HepG2 (cell line): Measurements from ENCODE around the gene PTGDS. TPM values are rescaled to one million over a fixed set of nuclear protein-coding genes. Genes with fewer than 3 reads are reported as not detected.

Experiments used
- ATF5 ChIP-seq: sonication (generic); formaldehyde crosslinking; IDR thresholded peaks from 2 replicates; pipeline ENCODE4 v1.4.0; 2020; ENCODE audit warnings: mild to moderate bottlenecking, low read depth, missing genetic modification reagents
- BCL6 ChIP-seq: IDR thresholded peaks from 2 replicates; pipeline ENCODE4 v1.6.1; 2016; ENCODE audit warnings: missing genetic modification reagents, missing compliant biosample characterization
- DBP ChIP-seq: sonication (generic); formaldehyde crosslinking; IDR thresholded peaks from 2 replicates; pipeline ENCODE4 v1.4.0; 2020; ENCODE audit warnings: missing genetic modification reagents; ENCODE audit errors: not compliant biosample characterization
- DZIP1 ChIP-seq: sonication (generic); formaldehyde crosslinking; IDR thresholded peaks from 2 replicates; pipeline ENCODE4 v1.5.0; 2020; ENCODE audit warnings: mild to moderate bottlenecking, missing genetic modification reagents
- EHMT2 ChIP-seq: fragments of 200-600 bp; sonication (generic); IDR thresholded peaks from 2 replicates; pipeline ENCODE4 v1.7.0; 2017; ENCODE audit warnings: antibody characterized with exemption, low read depth, low read length, borderline replicate concordance
- HOXA5 ChIP-seq: sonication (generic); formaldehyde crosslinking; IDR thresholded peaks from 2 replicates; pipeline ENCODE4 v1.4.0; 2020; ENCODE audit warnings: missing genetic modification reagents
- PAWR ChIP-seq: sonication (generic); formaldehyde crosslinking; IDR thresholded peaks from 2 replicates; pipeline ENCODE4 v1.4.0; 2020; ENCODE audit warnings: missing genetic modification reagents, mild to moderate bottlenecking, borderline replicate concordance
- PITX1 ChIP-seq: sonication (generic); formaldehyde crosslinking; IDR thresholded peaks from 2 replicates; pipeline ENCODE4 v1.5.1; 2020; ENCODE audit warnings: mild to moderate bottlenecking, missing genetic modification reagents
- RBAK ChIP-seq: sonication (generic); formaldehyde crosslinking; IDR thresholded peaks from 2 replicates; pipeline ENCODE4 v1.5.1; 2020; ENCODE audit warnings: mild to moderate bottlenecking, missing genetic modification reagents
- RERE ChIP-seq: IDR thresholded peaks from 2 replicates; pipeline ENCODE4 v1.6.1; 2016; ENCODE audit warnings: low read depth, missing genetic modification reagents, missing compliant biosample characterization
- SMARCE1 ChIP-seq: fragments of 450-650 bp; IDR thresholded peaks from 2 replicates; pipeline ENCODE4 v1.6.1; 2017; ENCODE audit warnings: borderline replicate concordance
- SNAPC5 ChIP-seq: sonication (generic); formaldehyde crosslinking; IDR thresholded peaks from 2 replicates; pipeline ENCODE4 v1.8.1; 2023; ENCODE audit warnings: mild to moderate bottlenecking, missing genetic modification reagents, borderline replicate concordance
- SRF ChIP-seq: IDR thresholded peaks from 2 replicates; pipeline ENCODE4 v1.6.1; 2011; ENCODE audit warnings: mild to moderate bottlenecking, low read depth, low read length, moderate library complexity
- ZNF274 ChIP-seq: sonication (generic); formaldehyde crosslinking; IDR thresholded peaks from 2 replicates; pipeline ENCODE4 v1.5.1; 2020; ENCODE audit warnings: mild to moderate bottlenecking, missing genetic modification reagents
- ZNF572 ChIP-seq: sonication (generic); formaldehyde crosslinking; IDR thresholded peaks from 2 replicates; pipeline ENCODE4 v1.5.1; 2020; ENCODE audit warnings: mild to moderate bottlenecking, missing genetic modification reagents
- ZNF674 ChIP-seq: sonication (generic); formaldehyde crosslinking; IDR thresholded peaks from 2 replicates; pipeline ENCODE4 v1.5.0; 2020; ENCODE audit warnings: low read depth, mild to moderate bottlenecking, missing genetic modification reagents
- ZNF720 ChIP-seq: sonication (generic); formaldehyde crosslinking; IDR thresholded peaks from 2 replicates; pipeline ENCODE4 v1.4.0; 2020; ENCODE audit warnings: missing genetic modification reagents
- ZNF772 ChIP-seq: sonication (generic); formaldehyde crosslinking; IDR thresholded peaks from 2 replicates; pipeline ENCODE4 v1.5.0; 2020; ENCODE audit warnings: mild to moderate bottlenecking, missing genetic modification reagents
- polyA plus RNA-seq, 8 experiments: library from polyadenylated mRNA; depleted of rRNA in 3 of 8; stranded (reverse) in 7 of 8; unstranded in 1 of 8; fragments of >200 nt; fragmentation: Illumina TruSeq in 4 of 8; extraction: Trizol in 4 of 8; gene quantifications; 2 replicates each; pipeline versions ENCODE4 v1.2.1 to v1.2.3, GENCODE V29; 2011 to 2016; ENCODE audit warnings: low read depth in 4 of 8, missing spikeins in 1 of 8, mixed read lengths in 1 of 8; ENCODE audit not compliant: insufficient read depth in 1 of 8
- total RNA-seq, 5 experiments: library from RNA; depleted of rRNA; stranded (reverse); fragments of >200 nt; fragmentation: Illumina TruSeq; extraction: Trizol; gene quantifications; 2 replicates each; pipeline ENCODE4 v1.2.3, GENCODE V29; 2016; ENCODE audit warnings: low read depth in 1 of 5

The PTGDS gene
- total and polyA plus RNA-seq, 2 of the 13 experiments (the other 11 are each of a cell fraction or from before 2014, with no cell fraction given), result 0.33 to 0.50 TPM

- no peak for TF ChIP-seq ZNF772 (CRISPR knock-in tag)
- TF ChIP-seq SNAPC5 (CRISPR knock-in tag), result no peak
- no peak for TF ChIP-seq DBP
- no peak for TF ChIP-seq ZNF674 (CRISPR knock-in tag)
- no peak for TF ChIP-seq HOXA5 (CRISPR knock-in tag)
- TF ChIP-seq ATF5 (CRISPR knock-in tag), result no peak
- no peak for TF ChIP-seq EHMT2
- no peak for TF ChIP-seq ZNF274 (CRISPR knock-in tag)
- no peak for TF ChIP-seq DZIP1 (CRISPR knock-in tag)
- no peak for TF ChIP-seq SMARCE1
- TF ChIP-seq BCL6 (CRISPR knock-in tag), result no peak
- no peak for TF ChIP-seq ZNF572 (CRISPR knock-in tag)
- TF ChIP-seq RBAK (CRISPR knock-in tag), result no peak
- no peak for TF ChIP-seq ZNF720 (CRISPR knock-in tag)
- no peak; the same call in 1 of the 2 replicates for TF ChIP-seq PITX1 (CRISPR knock-in tag)
- TF ChIP-seq PAWR (CRISPR knock-in tag), result no peak
- no peak for TF ChIP-seq RERE (CRISPR knock-in tag)
- TF ChIP-seq SRF, result no peak
Observed at GRCh38 chr9:136996361-136997292, 19.3 kb downstream of the PTGDS start, which contains the start of gene CLIC3 (continued).
